SK-N-SH (cell line): ENCODE measurements around the gene PLEKHA8. TPM values are rescaled to one million over a fixed set of nuclear protein-coding genes. Genes with fewer than 3 reads are reported as not detected.

Experiments used
- CTCF ChIA-PET: fragments of 300-600, 350-600 bp; formaldehyde crosslinking; extraction: SDS; loops from one replicate; lab custom pipeline; 2021; lab: Yijun Ruan, JAX
- POLR2A ChIA-PET: fragments of 350-600 bp; sonication (Branson Sonifier 250); formaldehyde crosslinking; extraction: SDS; loops from one replicate; lab custom pipeline; 2020; ENCODE audit warnings: antibody characterized with exemption, inconsistent platforms; lab: Yijun Ruan, JAX
- DNase-seq: peaks from one replicate; pipeline ENCODE4 v3.0.0; 2012
- H2AFZ ChIP-seq: fragments of 200-600 bp; sonication (generic); 2 replicates; pipeline ENCODE4 v1.8.1; 2016; ENCODE audit warnings: antibody characterized with exemption, mild to moderate bottlenecking, low read depth
- H3F3A ChIP-seq: fragments of 200-600 bp; sonication (generic); replicated peaks from 2 replicates; pipeline ENCODE3; 2016; ENCODE audit warnings: antibody characterized with exemption, mild to moderate bottlenecking; ENCODE audit not compliant: insufficient read depth
- H3K27ac ChIP-seq, 2 experiments: fragments of 200-500 bp in 1 of 2; fragments of 200-600 bp in 1 of 2; sonication (Bioruptor generic) in 1 of 2; sonication (generic), shearing (Covaris generic) in 1 of 2; 2 replicates each; pipeline versions ENCODE4 v1.5.1 to v1.6.1; 2014 to 2016; ENCODE audit warnings: low read depth in 2 of 2, inconsistent platforms in 1 of 2, low read length in 1 of 2, mild to moderate bottlenecking in 1 of 2, mixed read lengths in 1 of 2
- H3K27me3 ChIP-seq: fragments of 200-600 bp; sonication (generic), shearing (Covaris generic); 2 replicates; pipeline ENCODE4 v1.6.1; 2016; ENCODE audit warnings: mixed run types; ENCODE audit not compliant: insufficient read depth
- H3K36me3 ChIP-seq, 2 experiments: fragments of 200-500 bp in 1 of 2; fragments of 200-600 bp in 1 of 2; sonication (Bioruptor generic) in 1 of 2; sonication (generic) in 1 of 2; replicated peaks in 1 of 2; 2 replicates each; pipeline versions ENCODE3 to v1.5.1; 2014 to 2016; ENCODE audit warnings: low read length in 1 of 2, mild to moderate bottlenecking in 1 of 2; ENCODE audit not compliant: insufficient read depth in 2 of 2, control insufficient read depth in 1 of 2
- H3K4me1 ChIP-seq, 2 experiments: fragments of 200-500 bp in 1 of 2; fragments of 200-600 bp in 1 of 2; sonication (Bioruptor generic) in 1 of 2; sonication (generic), shearing (Covaris generic) in 1 of 2; 2 replicates each; pipeline versions ENCODE4 v1.5.1 to v1.6.1; 2014 to 2016; ENCODE audit warnings: low read depth in 1 of 2, low read length in 1 of 2, mixed run types in 1 of 2; ENCODE audit not compliant: insufficient read depth in 2 of 2, control insufficient read depth in 1 of 2
- H3K4me2 ChIP-seq: fragments of 200-600 bp; sonication (generic), shearing (Covaris generic); 2 replicates; pipeline ENCODE4 v1.6.1; 2017; ENCODE audit warnings: mixed run types
- H3K4me3 ChIP-seq, 2 experiments: fragments of 200-500 bp in 1 of 2; fragments of 200-600 bp in 1 of 2; sonication (Bioruptor generic) in 1 of 2; sonication (generic), shearing (Covaris generic) in 1 of 2; 2 replicates each; pipeline versions ENCODE4 v1.5.1 to v1.8.1; 2014 to 2016; ENCODE audit warnings: low read depth in 2 of 2, inconsistent platforms in 1 of 2, low read length in 1 of 2, mild to moderate bottlenecking in 1 of 2, mixed read lengths in 1 of 2, moderate library complexity in 1 of 2
- H3K79me2 ChIP-seq: fragments of 200-600 bp; sonication (generic); 2 replicates; pipeline ENCODE4 v1.8.1; 2017; ENCODE audit warnings: mild to moderate bottlenecking; ENCODE audit not compliant: insufficient read depth
- H3K9ac ChIP-seq: fragments of 200-600 bp; sonication (generic); 2 replicates; pipeline ENCODE4 v1.6.1; 2017; ENCODE audit warnings: mixed run types
- H3K9me2 ChIP-seq: fragments of 200-600 bp; sonication (generic); 2 replicates; pipeline ENCODE4 v1.6.1; 2017; ENCODE audit warnings: mixed run types
- H3K9me3 ChIP-seq: fragments of 200-600 bp; sonication (generic); 2 replicates; pipeline ENCODE4 v1.6.1; 2017; ENCODE audit warnings: mixed run types, mild to moderate bottlenecking, moderate library complexity
- H4K20me1 ChIP-seq: fragments of 200-600 bp; sonication (generic); 2 replicates; pipeline ENCODE4 v1.6.1; 2017; ENCODE audit warnings: mild to moderate bottlenecking, mixed run types; ENCODE audit not compliant: insufficient read depth
- CHD2 ChIP-seq: fragments of 150-350 bp; IDR thresholded peaks from 2 replicates; pipeline ENCODE4 v1.6.1; 2018; ENCODE audit warnings: low read length; ENCODE audit not compliant: partially characterized antibody
- EP300 ChIP-seq, 2 experiments: IDR thresholded peaks; 2 replicates each; pipeline versions ENCODE4 v1.4.0 to v1.6.1; 2012; ENCODE audit warnings: borderline replicate concordance in 1 of 2, low read depth in 1 of 2, low read length in 1 of 2
- FOSL2 ChIP-seq: IDR thresholded peaks from 2 replicates; pipeline ENCODE4 v1.4.0; 2012; ENCODE audit warnings: low read depth, mild to moderate bottlenecking, moderate library complexity, borderline replicate concordance
- FOXJ3 ChIP-seq: sonication (generic); formaldehyde crosslinking; IDR thresholded peaks from 2 replicates; pipeline ENCODE4 v1.5.1; 2020; ENCODE audit warnings: mild to moderate bottlenecking, missing genetic modification reagents
- FOXM1 ChIP-seq: IDR thresholded peaks from 2 replicates; pipeline ENCODE4 v1.4.0; 2012; ENCODE audit warnings: low read depth, mild to moderate bottlenecking
- GABPA ChIP-seq: IDR thresholded peaks from 2 replicates; pipeline ENCODE4 v1.4.0; 2012; ENCODE audit warnings: low read depth, mild to moderate bottlenecking
- JUND ChIP-seq: IDR thresholded peaks from 2 replicates; pipeline ENCODE4 v1.4.0; 2012
- NFIC ChIP-seq: IDR thresholded peaks from 2 replicates; pipeline ENCODE4 v1.4.0; 2012; ENCODE audit warnings: borderline replicate concordance
- POLR2AphosphoS5 ChIP-seq: IDR thresholded peaks from 2 replicates; pipeline ENCODE4 v1.6.1; 2012; ENCODE audit warnings: low read depth, low read length
- RAD21 ChIP-seq: IDR thresholded peaks from 2 replicates; pipeline ENCODE4 v1.6.1; 2012; ENCODE audit warnings: mild to moderate bottlenecking, low read length
- RCOR1 ChIP-seq: fragments of 150-350 bp; IDR thresholded peaks from 2 replicates; pipeline ENCODE4 v1.6.1; 2017; ENCODE audit warnings: antibody characterized with exemption, low read length
- RFX5 ChIP-seq: IDR thresholded peaks from 2 replicates; pipeline ENCODE4 v1.6.1; 2012; ENCODE audit warnings: mild to moderate bottlenecking, improper control_type of control experiment, low read length
- RXRA ChIP-seq: IDR thresholded peaks from 2 replicates; pipeline ENCODE4 v1.4.0; 2012; ENCODE audit warnings: low read depth, mild to moderate bottlenecking, borderline replicate concordance
- SIN3A ChIP-seq: IDR thresholded peaks from 2 replicates; pipeline ENCODE4 v1.6.1; 2012; ENCODE audit warnings: low read depth, mild to moderate bottlenecking, low read length, moderate library complexity, borderline replicate concordance
- TCF12 ChIP-seq: IDR thresholded peaks from 2 replicates; pipeline ENCODE4 v1.4.0; 2012
- TEAD4 ChIP-seq: IDR thresholded peaks from 2 replicates; pipeline ENCODE4 v1.4.0; 2012; ENCODE audit warnings: mild to moderate bottlenecking, borderline replicate concordance; ENCODE audit not compliant: insufficient read depth
- YY1 ChIP-seq: IDR thresholded peaks from 2 replicates; pipeline ENCODE4 v1.4.0; 2012; ENCODE audit warnings: low read depth, mild to moderate bottlenecking
- WGBS: methylation state at CpG from one replicate; pipeline ENCODE4 v1.1.6; 2017; ENCODE audit warnings: low lambda C conversion rate; 5-methylcytosine and 5-hydroxymethylcytosine counted together
- polyA plus RNA-seq, 3 experiments: library from polyadenylated mRNA; depleted of rRNA; stranded (reverse); fragments of >200 nt; gene quantifications; 2 replicates each; pipeline ENCODE4 v1.2.3, GENCODE V29; 2012
- TF ChIP-seq, protein P1 (sequence below): IDR thresholded peaks from 2 replicates; pipeline ENCODE4; 2012
- TF ChIP-seq, protein P2 (sequence below): IDR thresholded peaks from 2 replicates; pipeline ENCODE4 v1.4.0; 2012; ENCODE audit warnings: low read depth, borderline replicate concordance
- TF ChIP-seq, protein P3 (sequence below): IDR thresholded peaks from 2 replicates; pipeline ENCODE4 v1.4.0; 2012; ENCODE audit warnings: low read depth
- TF ChIP-seq, protein P4 (sequence below): IDR thresholded peaks from 2 replicates; pipeline ENCODE4 v1.4.0; 2012; ENCODE audit warnings: low read depth, borderline replicate concordance

The PLEKHA8 gene
- polyA plus RNA-seq, 1 of the 3 experiments (the other 2 are of a cell fraction): 4.9 TPM

DNA sequence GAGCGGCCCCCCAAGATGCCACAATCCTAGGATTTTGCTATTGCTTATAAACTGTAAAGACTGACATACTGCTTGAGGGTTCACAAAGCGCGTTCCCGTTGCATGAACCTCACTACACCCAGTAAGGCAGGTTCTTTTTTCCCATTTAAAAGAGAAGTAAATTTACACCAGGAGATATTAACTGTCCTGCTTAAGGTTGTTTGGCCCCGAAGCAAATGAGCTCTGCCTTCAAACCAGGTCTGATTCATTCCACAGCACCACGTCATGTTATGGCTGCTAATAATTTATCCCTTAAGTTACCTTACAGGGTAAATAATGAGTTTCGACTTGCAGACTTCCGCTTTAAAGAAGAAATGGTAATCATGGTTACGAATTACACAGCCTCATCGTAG is 1.2 kb upstream of the PLEKHA8 start:
- under 1% methylated on average over 10 of the region's 10 CpGs for WGBS
- Histone ChIP-seq H3K36me3 (peaks cover 0 to 5% of the 10 kb centered on the region in 2 experiments), H3K4me1 (peaks cover 10 to 39% of the 10 kb centered on the region in 2 experiments), H3K4me2 (peak overlapping the region; percentile 86), H3K9me3 (no peaks in the 10 kb centered on the region), H4K20me1 (peaks cover 25% of the 10 kb centered on the region), H3K4me3 (peak overlapping the region; percentile 75 to 99), H3K9ac (peak overlapping the region; percentile 60), H3K27me3 (no peaks in the 10 kb centered on the region), H3K79me2 (peaks cover 77% of the 10 kb centered on the region), H3F3A (peaks cover 5% of the 10 kb centered on the region), H3K9me2 (no peaks in the 10 kb centered on the region), H2AFZ (peak overlapping the region; percentile 92), H3K27ac (peak overlapping the region; percentile 79 to 96)
- TF ChIP-seq, protein P1, sequence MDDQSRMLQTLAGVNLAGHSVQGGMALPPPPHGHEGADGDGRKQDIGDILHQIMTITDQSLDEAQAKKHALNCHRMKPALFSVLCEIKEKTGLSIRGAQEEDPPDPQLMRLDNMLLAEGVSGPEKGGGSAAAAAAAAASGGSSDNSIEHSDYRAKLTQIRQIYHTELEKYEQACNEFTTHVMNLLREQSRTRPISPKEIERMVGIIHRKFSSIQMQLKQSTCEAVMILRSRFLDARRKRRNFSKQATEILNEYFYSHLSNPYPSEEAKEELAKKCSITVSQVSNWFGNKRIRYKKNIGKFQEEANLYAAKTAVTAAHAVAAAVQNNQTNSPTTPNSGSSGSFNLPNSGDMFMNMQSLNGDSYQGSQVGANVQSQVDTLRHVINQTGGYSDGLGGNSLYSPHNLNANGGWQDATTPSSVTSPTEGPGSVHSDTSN: peak; percentile 40
- TF ChIP-seq FOSL2 (no peak), RCOR1 (0 out of 2 replicates have a peak, but pooled peaks have one; percentile 2), GABPA (no peak), EP300 (IDR thresholded peaks at IDR 0.05; ENCODE audit: borderline replicate concordance in 1 of 2, low read depth in 1 of 2, low read length in 1 of 2) (no peak), FOXJ3 (CRISPR knock-in tag) (no peak), TCF12 (no peak), POLR2AphosphoS5 (no peak), TEAD4 (no peak), FOXM1 (no peak), JUND (no peak), CHD2 (no peak), RFX5 (no peak), RXRA (no peak), YY1 (no peak), RAD21 (no peak), SIN3A (0 out of 2 replicates have a peak, but pooled peaks have one; percentile 2)
- TF ChIP-seq, protein P2, sequence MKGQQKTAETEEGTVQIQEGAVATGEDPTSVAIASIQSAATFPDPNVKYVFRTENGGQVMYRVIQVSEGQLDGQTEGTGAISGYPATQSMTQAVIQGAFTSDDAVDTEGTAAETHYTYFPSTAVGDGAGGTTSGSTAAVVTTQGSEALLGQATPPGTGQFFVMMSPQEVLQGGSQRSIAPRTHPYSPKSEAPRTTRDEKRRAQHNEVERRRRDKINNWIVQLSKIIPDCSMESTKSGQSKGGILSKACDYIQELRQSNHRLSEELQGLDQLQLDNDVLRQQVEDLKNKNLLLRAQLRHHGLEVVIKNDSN: no peak
- ChIA-PET CTCF (interaction anchor here (1.1 to 11.9 kb wide), 4 partner anchors 35 to 105 kb away, joined by 3 to 85 read pairs (median 8); no protein-coding TSS in a partner anchor), POLR2A (interaction anchor here (1.0 kb wide), 1 partner anchor 28 kb away, joined by 3 read pairs; no protein-coding TSS in a partner anchor)
- peak; percentile 29 for DNase-seq

DNA sequence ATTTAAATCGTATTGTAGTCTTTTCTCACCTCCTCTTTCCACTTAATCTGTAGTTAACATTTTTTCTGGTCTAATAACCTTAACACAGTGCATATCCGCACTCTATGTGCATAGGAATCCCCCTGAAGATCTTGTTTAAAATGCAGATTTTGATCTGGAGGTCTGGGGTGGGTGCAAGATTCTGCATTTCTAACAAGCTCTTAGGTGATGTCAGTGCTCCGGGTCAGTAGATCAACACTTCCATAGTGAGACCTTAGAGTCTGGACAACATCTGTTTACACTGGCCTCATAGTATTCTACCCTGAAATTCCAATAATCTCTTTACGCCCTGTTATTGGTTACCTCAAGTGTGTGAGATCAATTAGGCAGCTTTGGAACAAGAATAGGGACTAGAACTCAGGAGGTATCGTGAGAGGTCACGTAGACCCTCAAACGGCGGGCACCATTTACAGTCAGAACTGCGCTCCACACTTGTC is 434 bp upstream of the PLEKHA8 start:
- WGBS: 6% methylated on average over 8 of the region's 9 CpGs
- Histone ChIP-seq H3K9ac (peak overlapping the region; percentile 75; the same call in 1 of the 2 replicates), H3F3A (peaks cover 5% of the 10 kb centered on the region), H3K79me2 (peaks cover 80% of the 10 kb centered on the region), H3K36me3 (no peaks in the 10 kb centered on the region), H3K27ac (peak overlapping the region; percentile 79 to 96), H3K4me1 (peaks cover 18 to 46% of the 10 kb centered on the region in 2 experiments), H2AFZ (peak overlapping the region; percentile 92), H3K9me3 (no peaks in the 10 kb centered on the region), H3K9me2 (no peaks in the 10 kb centered on the region), H4K20me1 (peaks cover 32% of the 10 kb centered on the region), H3K27me3 (no peaks in the 10 kb centered on the region), H3K4me3 (peak overlapping the region; percentile 75 to 99), H3K4me2 (peak overlapping the region; percentile 86)
- CTCF ChIA-PET: interaction anchor here (1.1 to 11.9 kb wide), 6 partner anchors 14 to 150 kb away, joined by 3 to 85 read pairs (median 7); no protein-coding TSS in a partner anchor
- no peak for DNase-seq
- POLR2A ChIA-PET: no interaction called here
- TF ChIP-seq, protein P3, sequence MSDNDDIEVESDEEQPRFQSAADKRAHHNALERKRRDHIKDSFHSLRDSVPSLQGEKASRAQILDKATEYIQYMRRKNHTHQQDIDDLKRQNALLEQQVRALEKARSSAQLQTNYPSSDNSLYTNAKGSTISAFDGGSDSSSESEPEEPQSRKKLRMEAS: no peak
- TF ChIP-seq TEAD4 (no peak), POLR2AphosphoS5 (no peak), NFIC (no peak)
- TF ChIP-seq, protein P4, sequence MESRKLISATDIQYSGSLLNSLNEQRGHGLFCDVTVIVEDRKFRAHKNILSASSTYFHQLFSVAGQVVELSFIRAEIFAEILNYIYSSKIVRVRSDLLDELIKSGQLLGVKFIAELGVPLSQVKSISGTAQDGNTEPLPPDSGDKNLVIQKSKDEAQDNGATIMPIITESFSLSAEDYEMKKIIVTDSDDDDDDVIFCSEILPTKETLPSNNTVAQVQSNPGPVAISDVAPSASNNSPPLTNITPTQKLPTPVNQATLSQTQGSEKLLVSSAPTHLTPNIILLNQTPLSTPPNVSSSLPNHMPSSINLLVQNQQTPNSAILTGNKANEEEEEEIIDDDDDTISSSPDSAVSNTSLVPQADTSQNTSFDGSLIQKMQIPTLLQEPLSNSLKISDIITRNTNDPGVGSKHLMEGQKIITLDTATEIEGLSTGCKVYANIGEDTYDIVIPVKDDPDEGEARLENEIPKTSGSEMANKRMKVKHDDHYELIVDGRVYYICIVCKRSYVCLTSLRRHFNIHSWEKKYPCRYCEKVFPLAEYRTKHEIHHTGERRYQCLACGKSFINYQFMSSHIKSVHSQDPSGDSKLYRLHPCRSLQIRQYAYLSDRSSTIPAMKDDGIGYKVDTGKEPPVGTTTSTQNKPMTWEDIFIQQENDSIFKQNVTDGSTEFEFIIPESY: no peak
- TF ChIP-seq, protein P1: no peak
